Peyer's patch (tissue), 4 donors: Measurements from ENCODE around the gene TYROBP.
A peak's percentile ranks its signal among the peaks of the same experiment; 100 is the strongest.

ENCODE experiments used
- CTCF ChIP-seq, 6 experiments: fragments of 450-650 bp in 4 of 6; fragments of 200-600 bp in 2 of 6; sonication (generic) in 1 of 6; IDR thresholded peaks; one replicate each; pipeline ENCODE4 v1.5.1; 2017 to 2019; ENCODE audit warnings: antibody characterized with exemption in 6 of 6, mild to moderate bottlenecking in 3 of 6, moderate library complexity in 1 of 6
- POLR2A ChIP-seq, 2 donors: fragments of 450-650 bp; IDR thresholded peaks; one replicate each; pipeline ENCODE4 v1.5.1; 2017; ENCODE audit warnings: antibody characterized with exemption in 2 of 2, mild to moderate bottlenecking in 2 of 2, moderate library complexity in 2 of 2

DNA sequence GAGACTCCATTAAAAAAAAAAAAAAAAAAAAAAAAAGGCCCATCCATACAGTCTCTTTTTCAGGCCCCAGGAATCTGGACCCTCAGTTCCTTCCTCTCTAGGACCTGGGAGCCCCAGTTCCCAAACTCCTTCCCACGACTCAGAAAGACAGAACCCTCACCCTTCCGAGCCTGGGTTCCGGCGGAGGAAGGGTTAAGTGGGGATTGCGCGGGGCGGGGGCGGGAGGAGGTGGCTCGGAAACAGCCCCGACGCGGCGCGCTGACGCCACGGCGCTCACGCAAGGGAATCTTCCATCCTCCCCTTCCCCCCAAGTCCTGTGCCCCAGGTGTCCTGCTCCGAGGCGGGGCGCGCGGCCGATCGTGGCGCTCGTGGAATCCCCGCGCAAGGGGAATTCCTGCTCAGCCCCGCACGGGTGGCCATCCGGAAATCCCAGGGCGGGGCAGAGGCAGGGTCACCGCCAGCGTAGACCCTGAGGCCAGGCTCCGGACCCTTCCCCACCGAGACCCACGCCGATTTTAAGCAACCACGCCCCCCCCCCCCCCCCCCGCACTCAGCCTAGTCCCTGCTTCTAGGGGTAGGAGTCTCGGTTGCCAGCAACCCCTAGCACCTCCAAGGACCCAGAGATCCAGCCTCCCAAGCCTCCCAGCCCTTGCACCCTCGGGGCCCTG, 8.4 kb downstream of the TYROBP start:
- peak in 1 of 2 donors; percentile 54 for TF ChIP-seq POLR2A (IDR thresholded peaks at IDR 0.05)
- no peak for TF ChIP-seq CTCF (IDR thresholded peaks at IDR 0.05)
